Spinal cord (tissue), 10 donors: Measurements from ENCODE around the gene ADAMTSL2. TPM values are rescaled to one million over a fixed set of nuclear protein-coding genes. Genes with fewer than 3 reads are reported as not detected.
A peak's percentile ranks its signal among the peaks of the same experiment; 100 is the strongest.

ENCODE experiments used
- DNase-seq, 6 donors: peaks; one replicate each; pipeline versions ENCODE4 v3.0.0 to v3.0.0-alpha.2; 2013 to 2015; ENCODE audit warnings: low spot score in 6 of 6, low read depth in 4 of 6
- H3K27ac ChIP-seq: one replicate; pipeline ENCODE4 v1.5.1; 2013; ENCODE audit warnings: low read depth, low read length, control low read depth
- H3K27me3 ChIP-seq: one replicate; pipeline ENCODE4 v1.6.1; 2013; ENCODE audit warnings: low read length; ENCODE audit not compliant: control insufficient read depth, insufficient read depth
- H3K36me3 ChIP-seq: one replicate; pipeline ENCODE4 v1.6.1; 2013; ENCODE audit warnings: low read length; ENCODE audit not compliant: control insufficient read depth, insufficient read depth
- H3K4me1 ChIP-seq: one replicate; pipeline ENCODE4 v1.6.1; 2013; ENCODE audit warnings: low read length; ENCODE audit not compliant: control insufficient read depth, insufficient read depth
- H3K4me3 ChIP-seq: one replicate; pipeline ENCODE4 v1.5.1; 2013; ENCODE audit warnings: low read depth, low read length, control low read depth
- H3K9me3 ChIP-seq: one replicate; pipeline ENCODE4 v1.6.1; 2013; ENCODE audit warnings: low read length; ENCODE audit not compliant: control insufficient read depth, insufficient read depth
- WGBS: methylation state at CpG from one replicate; pipeline ENCODE4 v1.1.5; 2013; ENCODE audit warnings: missing lambda C conversion rate; ENCODE audit not compliant: insufficient coverage; 5-methylcytosine and 5-hydroxymethylcytosine counted together
- polyA plus RNA-seq, 2 donors: library from polyadenylated mRNA; unstranded; fragments of 120-200 nt; gene quantifications; one replicate each; pipeline ENCODE4 v1.2.1, GENCODE V29; 2013; ENCODE audit not compliant: insufficient read length in 2 of 2
- total RNA-seq, 2 donors: library from RNA; depleted of rRNA in 1 of 2; stranded (reverse); fragments of 120-200 nt in 1 of 2; fragments of >200 nt in 1 of 2; gene quantifications; one replicate each; pipeline versions ENCODE4 v1.2.3 to v1.2.4, GENCODE V29; 2013 to 2014
- donor health status: healthy.

Gene ADAMTSL2
- total and polyA plus RNA-seq, 4 donors = 3.7 to 9.0 (median 7.8) TPM

DNA sequence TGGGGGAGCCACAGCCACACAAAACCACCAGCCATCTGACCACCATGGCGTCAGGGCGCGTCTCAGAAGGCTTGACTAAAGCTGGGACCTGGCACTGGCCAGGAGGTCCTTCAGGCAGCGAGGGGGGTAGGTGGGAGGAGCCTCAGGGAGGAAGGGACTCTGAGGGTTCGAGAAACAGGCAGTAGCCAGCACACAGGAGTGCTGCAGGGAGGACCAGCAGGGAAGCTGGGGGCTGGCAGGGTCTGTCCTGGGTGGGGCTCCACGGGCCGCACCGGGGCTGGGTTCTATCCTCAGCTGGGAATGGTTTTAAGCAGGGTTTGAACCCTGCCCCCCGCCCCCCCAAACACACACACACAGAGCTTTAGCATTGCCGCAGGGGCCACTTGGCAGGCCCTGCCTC lies 67.2 kb downstream of the ADAMTSL2 start:
- H3K9me3 ChIP-seq = peaks cover 13% of the 10 kb centered on the region
- H3K27me3 ChIP-seq = no peaks in the 10 kb centered on the region
- H3K36me3 ChIP-seq = peaks cover 16% of the 10 kb centered on the region
- H3K4me1 ChIP-seq = peaks cover 56% of the 10 kb centered on the region
- WGBS = 93% methylated on average over 9 of the region's 10 CpGs
- H3K4me3 ChIP-seq = no peak overlapping the region
- DNase-seq = no peak
- no peak overlapping the region for H3K27ac ChIP-seq

GRCh38 chr9:133602277-133602676 lies 67.8 kb downstream of the ADAMTSL2 start:
- H3K4me1 ChIP-seq = peaks cover 61% of the 10 kb centered on the region
- peaks cover 16% of the 10 kb centered on the region for H3K36me3 ChIP-seq
- H3K27me3 ChIP-seq = no peaks in the 10 kb centered on the region
- no peak overlapping the region for H3K27ac ChIP-seq
- DNase-seq = peak in 1 of 6 donors; percentile 75
- WGBS = 26% methylated on average over 3 of the region's 10 CpGs
- H3K9me3 ChIP-seq = peaks cover 10% of the 10 kb centered on the region
- H3K4me3 ChIP-seq = no peak overlapping the region

- Histone ChIP-seq H3K27me3 (peaks cover 5% of the 10 kb centered on the region), H3K36me3 (peaks cover 16% of the 10 kb centered on the region), H3K4me1 (peaks cover 71% of the 10 kb centered on the region), H3K27ac (no peak overlapping the region), H3K4me3 (no peak overlapping the region), H3K9me3 (peaks cover under 1% of the 10 kb centered on the region)
- DNase-seq = no peak
- 43% methylated on average over 7 of the region's 14 CpGs for WGBS
Measured at GRCh38 chr9:133603135-133603927, 68.8 kb downstream of the ADAMTSL2 start.

- peaks cover 6% of the 10 kb centered on the region for H3K27me3 ChIP-seq
- H3K27ac ChIP-seq = no peak overlapping the region
- H3K4me3 ChIP-seq = no peak overlapping the region
- WGBS = 47% methylated on average over 4 of the region's 5 CpGs
- DNase-seq = peak in 1 of 6 donors; percentile 52
- H3K9me3 ChIP-seq = no peaks in the 10 kb centered on the region
- peaks cover 11% of the 10 kb centered on the region for H3K36me3 ChIP-seq
- H3K4me1 ChIP-seq = peaks cover 77% of the 10 kb centered on the region
Measured at GRCh38 chr9:133604214-133604613, 69.7 kb downstream of the ADAMTSL2 start.

- Histone ChIP-seq H3K36me3 (peaks cover 10% of the 10 kb centered on the region), H3K27ac (no peak overlapping the region), H3K4me1 (peaks cover 83% of the 10 kb centered on the region), H3K9me3 (no peaks in the 10 kb centered on the region), H3K4me3 (no peak overlapping the region), H3K27me3 (peaks cover 9% of the 10 kb centered on the region)
- WGBS = 49% methylated on average over 14 of the region's 14 CpGs
- DNase-seq = peak in 1 of 6 donors; percentile 44
Measured at GRCh38 chr9:133604856-133605255, 70.4 kb downstream of the ADAMTSL2 start.

DNA sequence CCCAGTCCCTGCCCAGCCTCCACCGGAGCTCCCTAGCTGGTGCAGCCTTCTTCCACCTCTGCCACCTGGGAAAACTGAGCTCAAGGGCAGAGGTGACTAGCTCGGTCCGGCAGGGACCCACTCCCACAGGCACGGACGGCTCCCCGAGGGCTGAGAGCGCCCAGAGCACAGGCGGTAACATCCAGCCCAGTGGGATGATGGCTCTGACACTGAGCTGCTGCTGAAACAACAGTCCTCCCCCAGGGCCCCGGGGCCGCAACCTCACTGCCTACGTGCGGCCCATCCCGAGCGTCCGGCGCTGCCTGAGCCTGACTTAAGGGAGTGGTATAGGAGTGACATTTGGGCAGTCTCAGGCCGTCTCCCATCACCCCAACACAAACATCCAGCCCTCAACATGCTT lies 70.9 kb downstream of the ADAMTSL2 start:
- DNase-seq = no peak
- Histone ChIP-seq H3K9me3 (no peaks in the 10 kb centered on the region), H3K36me3 (peaks cover 6% of the 10 kb centered on the region), H3K27ac (no peak overlapping the region), H3K27me3 (peaks cover 10% of the 10 kb centered on the region), H3K4me1 (peaks cover 82% of the 10 kb centered on the region), H3K4me3 (no peak overlapping the region)
- 97% methylated on average over 10 of the region's 17 CpGs for WGBS

- peak in 3 of 6 donors; percentile 54 to 86 (median 79) for DNase-seq
- Histone ChIP-seq H3K27me3 (peaks cover 10% of the 10 kb centered on the region), H3K4me1 (peaks cover 79% of the 10 kb centered on the region), H3K36me3 (peaks cover 6% of the 10 kb centered on the region), H3K27ac (no peak overlapping the region), H3K9me3 (no peaks in the 10 kb centered on the region), H3K4me3 (no peak overlapping the region)
- 46% methylated on average over 11 of the region's 16 CpGs for WGBS
Measured at GRCh38 chr9:133605856-133606707, 71.6 kb downstream of the ADAMTSL2 start.

DNA sequence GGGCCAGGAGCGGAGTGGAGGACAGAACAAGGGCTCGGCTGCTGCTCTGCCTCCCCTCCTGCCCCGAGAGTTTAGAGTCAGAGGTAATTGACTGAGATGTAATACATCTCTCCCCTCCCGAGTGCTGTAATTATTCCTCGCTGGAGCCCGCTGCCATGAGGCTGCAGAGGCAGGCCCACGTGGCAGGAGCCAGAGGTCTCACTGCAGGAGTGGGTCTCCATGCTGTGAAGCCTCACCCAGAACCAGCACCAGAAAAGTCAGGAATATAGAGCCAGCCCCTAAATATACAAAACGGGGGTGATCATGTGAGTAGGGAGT lies 72.2 kb downstream of the ADAMTSL2 start:
- no peak overlapping the region for H3K27ac ChIP-seq
- H3K4me1 ChIP-seq = peaks cover 73% of the 10 kb centered on the region
- no peaks in the 10 kb centered on the region for H3K9me3 ChIP-seq
- H3K36me3 ChIP-seq = peaks cover 3% of the 10 kb centered on the region
- no peak overlapping the region for H3K4me3 ChIP-seq
- peaks cover 12% of the 10 kb centered on the region for H3K27me3 ChIP-seq
- WGBS = 0% methylated on average over 4 of the region's 8 CpGs
- DNase-seq = peak in 1 of 6 donors; percentile 65

GRCh38 chr9:133607381-133607780 lies 72.9 kb downstream of the ADAMTSL2 start:
- peak in 1 of 6 donors; percentile 57 for DNase-seq
- H3K27me3 ChIP-seq = peaks cover 12% of the 10 kb centered on the region
- 34% methylated on average over 6 of the region's 7 CpGs for WGBS
- H3K4me1 ChIP-seq = peaks cover 66% of the 10 kb centered on the region
- no peak overlapping the region for H3K27ac ChIP-seq
- no peak overlapping the region for H3K4me3 ChIP-seq
- no peaks in the 10 kb centered on the region for H3K36me3 ChIP-seq
- H3K9me3 ChIP-seq = no peaks in the 10 kb centered on the region
